GM23338 (cell line): ENCODE measurements around the gene INPP5A. TPM values are rescaled to one million over a fixed set of nuclear protein-coding genes. Genes with fewer than 3 reads are reported as not detected.
A peak's percentile ranks its signal among the peaks of the same experiment; 100 is the strongest.

Source experiments
- ATAC-seq: fragments of 200-7000 bp; cut with Tn5 transposase; 3 replicates; pipeline ENCODE4 v1.9.1; 2020
- DNase-seq: peaks from one replicate; pipeline ENCODE4 v3.0.0-alpha.2; 2015; ENCODE audit warnings: low spot score
- H2AFZ ChIP-seq: fragments of 200-600 bp; sonication (generic); 2 replicates; pipeline ENCODE4 v1.8.0; 2016; ENCODE audit warnings: antibody characterized with exemption, mild to moderate bottlenecking, moderate library complexity
- H3F3A ChIP-seq: fragments of 200-600 bp; sonication (generic); replicated peaks from 2 replicates; pipeline ENCODE4 v1.8.0; 2017; ENCODE audit warnings: antibody characterized with exemption, mixed run types, low read depth
- H3K27ac ChIP-seq: fragments of 200-600 bp; sonication (generic); 2 replicates; pipeline ENCODE4 v1.6.1; 2016; ENCODE audit warnings: low read depth
- H3K27me3 ChIP-seq: fragments of 200-600 bp; sonication (generic); 2 replicates; pipeline ENCODE4 v1.8.0; 2016; ENCODE audit warnings: mild to moderate bottlenecking, mixed run types, moderate library complexity; ENCODE audit not compliant: insufficient read depth
- H3K36me3 ChIP-seq: fragments of 200-600 bp; sonication (generic); 2 replicates; pipeline ENCODE4 v1.8.0; 2016; ENCODE audit warnings: mild to moderate bottlenecking; ENCODE audit not compliant: insufficient read depth
- H3K4me1 ChIP-seq: fragments of 200-600 bp; sonication (generic); 2 replicates; pipeline ENCODE4 v1.8.0; 2016; ENCODE audit warnings: mild to moderate bottlenecking, moderate library complexity; ENCODE audit not compliant: insufficient read depth
- H3K4me2 ChIP-seq: fragments of 200-600 bp; sonication (generic); 2 replicates; pipeline ENCODE4 v1.7.1; 2017; ENCODE audit warnings: mixed run types
- H3K4me3 ChIP-seq: fragments of 200-600 bp; sonication (generic); 2 replicates; pipeline ENCODE4 v1.6.1; 2016; ENCODE audit warnings: mixed run types
- H3K79me2 ChIP-seq: fragments of 200-600 bp; sonication (generic); replicated peaks from 2 replicates; pipeline ENCODE4 v1.8.0; 2017; ENCODE audit warnings: mild to moderate bottlenecking; ENCODE audit not compliant: insufficient read depth
- H3K9me2 ChIP-seq: fragments of 200-600 bp; sonication (generic); 2 replicates; pipeline ENCODE4 v1.8.0; 2017; ENCODE audit not compliant: insufficient read depth
- H4K20me1 ChIP-seq: fragments of 200-600 bp; sonication (generic); replicated peaks from 2 replicates; pipeline ENCODE4 v1.8.0; 2017; ENCODE audit warnings: mild to moderate bottlenecking; ENCODE audit not compliant: insufficient read depth
- H3K27ac Mint-ChIP-seq: 2 replicates; pipeline ENCODE4 v1.8.0; 2020; ENCODE audit warnings: inconsistent platforms, mild to moderate bottlenecking, moderate library complexity, mixed read lengths
- H3K27me3 Mint-ChIP-seq: 3 replicates; pipeline ENCODE4 v1.8.0; 2022; ENCODE audit warnings: low read depth, mild to moderate bottlenecking, moderate library complexity, mixed read lengths, inconsistent platforms; ENCODE audit not compliant: insufficient read depth, poor library complexity
- H3K36me3 Mint-ChIP-seq: 3 replicates; pipeline ENCODE4 v1.8.0; 2021; ENCODE audit warnings: low read depth, mild to moderate bottlenecking, inconsistent platforms, moderate library complexity, mixed read lengths
- H3K4me1 Mint-ChIP-seq: 3 replicates; pipeline ENCODE4 v1.8.0; 2020; ENCODE audit warnings: mild to moderate bottlenecking, inconsistent platforms, mixed read lengths
- H3K4me3 Mint-ChIP-seq: 3 replicates; pipeline ENCODE4 v1.8.0; 2021; ENCODE audit warnings: moderate library complexity, mild to moderate bottlenecking, inconsistent platforms, mixed read lengths
- H3K9me3 Mint-ChIP-seq: 3 replicates; pipeline ENCODE4 v1.8.0; 2020; ENCODE audit warnings: moderate library complexity, mild to moderate bottlenecking, inconsistent platforms, mixed read lengths
- EZH2phosphoT487 ChIP-seq: fragments of 200-600 bp; sonication (generic); IDR thresholded peaks from one replicate; pipeline ENCODE4 v1.8.1; 2018; ENCODE audit warnings: antibody characterized with exemption; ENCODE audit not compliant: unreplicated experiment
- NANOG ChIP-seq: IDR thresholded peaks from 2 replicates; pipeline ENCODE4 v1.6.1; 2016; ENCODE audit warnings: antibody characterized with exemption, borderline replicate concordance
- STAT1 ChIP-seq: IDR thresholded peaks from one replicate; pipeline ENCODE4 v1.6.1; 2016; ENCODE audit warnings: antibody characterized with exemption; ENCODE audit not compliant: unreplicated experiment
- ZNF114 ChIP-seq: fragments of 250-450 bp; sonication (Bioruptor Pico); IDR thresholded peaks from 2 replicates; pipeline ENCODE4 v1.5.0; 2020; ENCODE audit warnings: mild to moderate bottlenecking, moderate library complexity
- ZNF331 ChIP-seq: fragments of 250-450 bp; sonication (Bioruptor Pico); IDR thresholded peaks from 2 replicates; pipeline ENCODE4 v1.5.0; 2020; ENCODE audit warnings: low read depth, mild to moderate bottlenecking, moderate library complexity
- polyA plus RNA-seq: library from polyadenylated mRNA; unstranded; fragments of >200 nt; fragmentation: Nextera tagmentation; extraction: Ambion mirVana; gene quantifications from 2 replicates; pipeline ENCODE4 v1.2.1, GENCODE V29; 2016
- total RNA-seq: library from RNA; depleted of rRNA; stranded (reverse); fragments of >200 nt; shearing (Covaris generic); gene quantifications from 2 replicates; pipeline ENCODE4 v1.2.3, GENCODE V29; 2014
- TF ChIP-seq, protein P1 (sequence below): fragments of 250-450 bp; sonication (Bioruptor Pico); IDR thresholded peaks from 2 replicates; pipeline ENCODE4 v1.5.0; 2020; ENCODE audit warnings: mild to moderate bottlenecking, moderate library complexity
- TF ChIP-seq, protein P2 (sequence below), 2 experiments: fragments of 200-600 bp in 1 of 2; sonication (generic) in 1 of 2; conservative IDR thresholded peaks; 2 replicates each; pipeline versions ENCODE4 v1.5.1 to v1.6.1; 2016 to 2017; ENCODE audit warnings: antibody characterized with exemption in 2 of 2, low read depth in 2 of 2, mild to moderate bottlenecking in 2 of 2, moderate library complexity in 1 of 2

INPP5A gene
- total and polyA plus RNA-seq, 2 experiments from 2014 or later: 5.9 to 40.6 TPM

DNA sequence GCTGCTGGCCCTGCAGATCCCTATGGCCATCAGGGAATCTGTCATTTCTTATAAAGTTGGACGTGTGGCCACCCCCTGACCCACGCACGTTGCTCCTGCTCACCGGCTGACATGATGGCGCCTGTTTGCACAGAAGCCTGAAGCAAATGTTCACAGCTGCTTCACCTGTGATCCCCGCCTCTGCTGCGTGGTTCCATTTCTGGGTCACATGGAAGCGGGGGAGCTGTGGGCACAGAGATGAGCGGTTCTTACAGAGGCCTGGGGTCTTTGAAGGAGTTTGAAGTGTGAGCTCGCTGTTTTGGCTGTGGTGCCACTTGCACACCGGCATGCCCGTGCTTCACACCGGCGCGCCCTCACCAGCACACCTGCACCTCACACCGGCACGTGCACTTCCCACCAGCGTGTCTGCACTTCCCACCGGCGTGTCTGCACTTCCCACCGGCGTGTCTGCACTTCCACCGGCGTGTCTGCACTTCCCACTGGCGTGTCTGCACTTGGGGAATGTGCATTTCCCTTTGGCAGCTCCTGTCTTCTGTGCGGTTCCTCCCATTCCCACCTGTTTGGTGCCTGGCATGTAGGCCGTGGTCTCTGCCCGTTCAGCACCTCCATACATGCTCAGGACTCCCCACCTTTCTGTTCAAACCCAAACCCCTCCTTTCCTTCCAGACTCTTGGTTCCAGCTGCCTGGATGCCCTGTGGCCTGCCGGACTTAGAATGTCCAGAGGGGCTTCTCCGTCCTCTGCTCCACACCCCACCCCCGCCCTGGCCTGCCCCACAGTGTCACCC is 86.7 kb downstream of the INPP5A start (continued):
- TF ChIP-seq, protein P1, sequence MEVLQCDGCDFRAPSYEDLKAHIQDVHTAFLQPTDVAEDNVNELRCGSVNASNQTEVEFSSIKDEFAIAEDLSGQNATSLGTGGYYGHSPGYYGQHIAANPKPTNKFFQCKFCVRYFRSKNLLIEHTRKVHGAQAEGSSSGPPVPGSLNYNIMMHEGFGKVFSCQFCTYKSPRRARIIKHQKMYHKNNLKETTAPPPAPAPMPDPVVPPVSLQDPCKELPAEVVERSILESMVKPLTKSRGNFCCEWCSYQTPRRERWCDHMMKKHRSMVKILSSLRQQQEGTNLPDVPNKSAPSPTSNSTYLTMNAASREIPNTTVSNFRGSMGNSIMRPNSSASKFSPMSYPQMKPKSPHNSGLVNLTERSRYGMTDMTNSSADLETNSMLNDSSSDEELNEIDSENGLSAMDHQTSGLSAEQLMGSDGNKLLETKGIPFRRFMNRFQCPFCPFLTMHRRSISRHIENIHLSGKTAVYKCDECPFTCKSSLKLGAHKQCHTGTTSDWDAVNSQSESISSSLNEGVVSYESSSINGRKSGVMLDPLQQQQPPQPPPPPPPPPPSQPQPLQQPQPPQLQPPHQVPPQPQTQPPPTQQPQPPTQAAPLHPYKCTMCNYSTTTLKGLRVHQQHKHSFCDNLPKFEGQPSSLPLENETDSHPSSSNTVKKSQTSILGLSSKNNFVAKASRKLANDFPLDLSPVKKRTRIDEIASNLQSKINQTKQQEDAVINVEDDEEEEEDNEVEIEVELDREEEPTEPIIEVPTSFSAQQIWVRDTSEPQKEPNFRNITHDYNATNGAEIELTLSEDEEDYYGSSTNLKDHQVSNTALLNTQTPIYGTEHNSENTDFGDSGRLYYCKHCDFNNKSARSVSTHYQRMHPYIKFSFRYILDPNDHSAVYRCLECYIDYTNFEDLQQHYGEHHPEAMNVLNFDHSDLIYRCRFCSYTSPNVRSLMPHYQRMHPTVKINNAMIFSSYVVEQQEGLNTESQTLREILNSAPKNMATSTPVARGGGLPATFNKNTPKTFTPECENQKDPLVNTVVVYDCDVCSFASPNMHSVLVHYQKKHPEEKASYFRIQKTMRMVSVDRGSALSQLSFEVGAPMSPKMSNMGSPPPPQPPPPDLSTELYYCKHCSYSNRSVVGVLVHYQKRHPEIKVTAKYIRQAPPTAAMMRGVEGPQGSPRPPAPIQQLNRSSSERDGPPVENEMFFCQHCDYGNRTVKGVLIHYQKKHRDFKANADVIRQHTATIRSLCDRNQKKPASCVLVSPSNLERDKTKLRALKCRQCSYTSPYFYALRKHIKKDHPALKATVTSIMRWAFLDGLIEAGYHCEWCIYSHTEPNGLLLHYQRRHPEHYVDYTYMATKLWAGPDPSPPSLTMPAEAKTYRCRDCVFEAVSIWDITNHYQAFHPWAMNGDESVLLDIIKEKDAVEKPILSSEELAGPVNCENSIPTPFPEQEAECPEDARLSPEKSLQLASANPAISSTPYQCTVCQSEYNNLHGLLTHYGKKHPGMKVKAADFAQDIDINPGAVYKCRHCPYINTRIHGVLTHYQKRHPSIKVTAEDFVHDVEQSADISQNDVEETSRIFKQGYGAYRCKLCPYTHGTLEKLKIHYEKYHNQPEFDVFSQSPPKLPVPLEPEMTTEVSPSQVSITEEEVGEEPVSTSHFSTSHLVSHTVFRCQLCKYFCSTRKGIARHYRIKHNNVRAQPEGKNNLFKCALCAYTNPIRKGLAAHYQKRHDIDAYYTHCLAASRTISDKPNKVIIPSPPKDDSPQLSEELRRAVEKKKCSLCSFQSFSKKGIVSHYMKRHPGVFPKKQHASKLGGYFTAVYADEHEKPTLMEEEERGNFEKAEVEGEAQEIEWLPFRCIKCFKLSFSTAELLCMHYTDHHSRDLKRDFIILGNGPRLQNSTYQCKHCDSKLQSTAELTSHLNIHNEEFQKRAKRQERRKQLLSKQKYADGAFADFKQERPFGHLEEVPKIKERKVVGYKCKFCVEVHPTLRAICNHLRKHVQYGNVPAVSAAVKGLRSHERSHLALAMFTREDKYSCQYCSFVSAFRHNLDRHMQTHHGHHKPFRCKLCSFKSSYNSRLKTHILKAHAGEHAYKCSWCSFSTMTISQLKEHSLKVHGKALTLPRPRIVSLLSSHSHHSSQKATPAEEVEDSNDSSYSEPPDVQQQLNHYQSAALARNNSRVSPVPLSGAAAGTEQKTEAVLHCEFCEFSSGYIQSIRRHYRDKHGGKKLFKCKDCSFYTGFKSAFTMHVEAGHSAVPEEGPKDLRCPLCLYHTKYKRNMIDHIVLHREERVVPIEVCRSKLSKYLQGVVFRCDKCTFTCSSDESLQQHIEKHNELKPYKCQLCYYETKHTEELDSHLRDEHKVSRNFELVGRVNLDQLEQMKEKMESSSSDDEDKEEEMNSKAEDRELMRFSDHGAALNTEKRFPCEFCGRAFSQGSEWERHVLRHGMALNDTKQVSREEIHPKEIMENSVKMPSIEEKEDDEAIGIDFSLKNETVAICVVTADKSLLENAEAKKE (CRISPR knock-in tag): no peak
- no peak for TF ChIP-seq EZH2phosphoT487
- TF ChIP-seq, protein P2, sequence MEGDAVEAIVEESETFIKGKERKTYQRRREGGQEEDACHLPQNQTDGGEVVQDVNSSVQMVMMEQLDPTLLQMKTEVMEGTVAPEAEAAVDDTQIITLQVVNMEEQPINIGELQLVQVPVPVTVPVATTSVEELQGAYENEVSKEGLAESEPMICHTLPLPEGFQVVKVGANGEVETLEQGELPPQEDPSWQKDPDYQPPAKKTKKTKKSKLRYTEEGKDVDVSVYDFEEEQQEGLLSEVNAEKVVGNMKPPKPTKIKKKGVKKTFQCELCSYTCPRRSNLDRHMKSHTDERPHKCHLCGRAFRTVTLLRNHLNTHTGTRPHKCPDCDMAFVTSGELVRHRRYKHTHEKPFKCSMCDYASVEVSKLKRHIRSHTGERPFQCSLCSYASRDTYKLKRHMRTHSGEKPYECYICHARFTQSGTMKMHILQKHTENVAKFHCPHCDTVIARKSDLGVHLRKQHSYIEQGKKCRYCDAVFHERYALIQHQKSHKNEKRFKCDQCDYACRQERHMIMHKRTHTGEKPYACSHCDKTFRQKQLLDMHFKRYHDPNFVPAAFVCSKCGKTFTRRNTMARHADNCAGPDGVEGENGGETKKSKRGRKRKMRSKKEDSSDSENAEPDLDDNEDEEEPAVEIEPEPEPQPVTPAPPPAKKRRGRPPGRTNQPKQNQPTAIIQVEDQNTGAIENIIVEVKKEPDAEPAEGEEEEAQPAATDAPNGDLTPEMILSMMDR (conservative IDR thresholded peaks at IDR 0.05; ENCODE audit: low read depth in 2 of 2): no peak
- TF ChIP-seq NANOG: no peak
- no peak for TF ChIP-seq ZNF114 (CRISPR knock-in tag)

GRCh38 chr10:132624847-132625471 is 87.4 kb downstream of the INPP5A start:
- H3K4me2 ChIP-seq: no peak overlapping the region
- H3K79me2 ChIP-seq: 0 out of 2 replicates have a peak, but pooled peaks cover 2% of the 10 kb centered on the region
- ATAC-seq (peak; percentile 69), DNase-seq (no peak)
- H3F3A ChIP-seq: no peaks in the 10 kb centered on the region
- H3K27me3 ChIP-seq: no peaks in the 10 kb centered on the region
- H3K4me1 Mint-ChIP-seq: peaks cover 22% of the 10 kb centered on the region
- peaks cover 4% of the 10 kb centered on the region; the same call in 1 of the 2 replicates for H3K4me1 ChIP-seq
- no peak overlapping the region for H3K4me3 ChIP-seq
- peaks cover 6% of the 10 kb centered on the region for H3K27me3 Mint-ChIP-seq
- H4K20me1 ChIP-seq: no peaks in the 10 kb centered on the region
- no peak overlapping the region for H3K27ac Mint-ChIP-seq
- no peak overlapping the region for H2AFZ ChIP-seq
- no peaks in the 10 kb centered on the region for H3K9me2 ChIP-seq
- TF ChIP-seq STAT1 (no peak), EZH2phosphoT487 (no peak), ZNF331 (CRISPR knock-in tag) (no peak), ZNF114 (CRISPR knock-in tag) (no peak)
- peaks cover 19% of the 10 kb centered on the region for H3K9me3 Mint-ChIP-seq
- no peak overlapping the region for H3K27ac ChIP-seq
- peaks cover 11% of the 10 kb centered on the region; the same call in 1 of the 2 replicates for H3K36me3 ChIP-seq
- H3K4me3 Mint-ChIP-seq: no peak overlapping the region
- peaks cover 15% of the 10 kb centered on the region for H3K36me3 Mint-ChIP-seq
